Measurements from ENCODE around the gene PFKP. TPM values are rescaled to one million over a fixed set of nuclear protein-coding genes. Genes with fewer than 3 reads are reported as not detected.

The PFKP gene
- total RNA-seq, 4 donors from 2014 or later, result 56.6 to 154 (median 115) TPM

GRCh38 chr10:3126741-3127346 is 59.5 kb downstream of the PFKP start:
- H3K27ac ChIP-seq, result no peak overlapping the region
- H3K4me1 ChIP-seq, result peaks cover 0 to 11% of the 10 kb centered on the region in 2 donors
- intact Hi-C loops (cut with DNase I), result no loop called here
- no peak overlapping the region for H3K4me3 ChIP-seq (replicated peaks in 1 of 3)
- 63 to 83% methylated on average over 18 to 22 of the region's 25 CpGs for WGBS, 2 donors
- no peaks in the 10 kb centered on the region for H3K27me3 ChIP-seq
- TF ChIP-seq CTCF (IDR thresholded peaks at IDR 0.05), result no peak
- TF ChIP-seq POLR2A (IDR thresholded peaks at IDR 0.05), result no peak
- DNase-seq, result peak in 1 of 2 donors; percentile 45
- H3K9me3 ChIP-seq, result no peaks in the 10 kb centered on the region
- H3K36me3 ChIP-seq, result peaks cover 10 to 18% of the 10 kb centered on the region in 2 donors

GRCh38 chr10:3127921-3128320 is 60.6 kb downstream of the PFKP start:
- Histone ChIP-seq H3K36me3 (peaks cover 7 to 19% of the 10 kb centered on the region in 2 donors), H3K4me1 (peaks cover 0 to 10% of the 10 kb centered on the region in 2 donors), H3K27ac (no peak overlapping the region), H3K4me3 (replicated peaks in 1 of 3) (no peak overlapping the region), H3K9me3 (no peaks in the 10 kb centered on the region), H3K27me3 (no peaks in the 10 kb centered on the region)
- no peak for DNase-seq
- no peak for TF ChIP-seq CTCF (IDR thresholded peaks at IDR 0.05)
- TF ChIP-seq POLR2A (IDR thresholded peaks at IDR 0.05), result no peak
- 84 to 90% methylated on average over 4 to 10 of the region's 10 CpGs for WGBS, 2 donors
- intact Hi-C loops (cut with DNase I), result no loop called here

GRCh38 chr10:3128379-3129130 is 61.2 kb downstream of the PFKP start:
- Histone ChIP-seq H3K27me3 (no peaks in the 10 kb centered on the region), H3K36me3 (peaks cover 7 to 26% of the 10 kb centered on the region in 2 donors), H3K4me1 (peaks cover 0 to 4% of the 10 kb centered on the region in 2 donors), H3K9me3 (no peaks in the 10 kb centered on the region), H3K4me3 (replicated peaks in 1 of 3) (no peak overlapping the region), H3K27ac (no peak overlapping the region)
- intact Hi-C loops (cut with DNase I), result no loop called here
- 94 to 98% methylated on average over 21 to 24 of the region's 24 CpGs for WGBS, 2 donors
- no peak for DNase-seq
- TF ChIP-seq POLR2A (IDR thresholded peaks at IDR 0.05), result no peak

GRCh38 chr10:3129581-3130340 is 62.4 kb downstream of the PFKP start:
- no peaks in the 10 kb centered on the region for H3K4me1 ChIP-seq
- no peak overlapping the region for H3K27ac ChIP-seq
- intact Hi-C loops (cut with DNase I), result no loop called here
- no peak for DNase-seq
- H3K4me3 ChIP-seq (replicated peaks in 1 of 3), result no peak overlapping the region
- peaks cover 18 to 36% of the 10 kb centered on the region in 2 donors for H3K36me3 ChIP-seq
- TF ChIP-seq POLR2A (IDR thresholded peaks at IDR 0.05) (no peak), CTCF (IDR thresholded peaks at IDR 0.05) (no peak)
- no peaks in the 10 kb centered on the region for H3K9me3 ChIP-seq
- no peaks in the 10 kb centered on the region for H3K27me3 ChIP-seq
- WGBS, 2 donors, result 94 to 95% methylated on average over 26 to 29 of the region's 40 CpGs

GRCh38 chr10:3131098-3131497 is 63.8 kb downstream of the PFKP start:
- TF ChIP-seq POLR2A (IDR thresholded peaks at IDR 0.05), result no peak
- 99% methylated on average over 4 of the region's 4 CpGs for WGBS, 2 donors
- no peak overlapping the region for H3K27ac ChIP-seq
- no peaks in the 10 kb centered on the region for H3K9me3 ChIP-seq
- DNase-seq, result no peak
- no peak overlapping the region for H3K4me3 ChIP-seq (replicated peaks in 1 of 3)
- H3K4me1 ChIP-seq, result no peaks in the 10 kb centered on the region
- H3K36me3 ChIP-seq, result peaks cover 30 to 46% of the 10 kb centered on the region in 2 donors
- intact Hi-C loops (cut with DNase I), result no loop called here
- H3K27me3 ChIP-seq, result no peaks in the 10 kb centered on the region
